GM23338 (cell line): ENCODE data around the gene FCN3. TPM values are rescaled to one million over a fixed set of nuclear protein-coding genes. Genes with fewer than 3 reads are reported as not detected.

Experiments
- ATAC-seq: fragments of 200-7000 bp; cut with Tn5 transposase; 3 replicates; pipeline ENCODE4 v1.9.1; 2020
- DNase-seq: peaks from one replicate; pipeline ENCODE4 v3.0.0-alpha.2; 2015; ENCODE audit warnings: low spot score
- H2AFZ ChIP-seq: fragments of 200-600 bp; sonication (generic); 2 replicates; pipeline ENCODE4 v1.8.0; 2016; ENCODE audit warnings: antibody characterized with exemption, mild to moderate bottlenecking, moderate library complexity
- H3F3A ChIP-seq: fragments of 200-600 bp; sonication (generic); replicated peaks from 2 replicates; pipeline ENCODE4 v1.8.0; 2017; ENCODE audit warnings: antibody characterized with exemption, mixed run types, low read depth
- H3K27ac ChIP-seq: fragments of 200-600 bp; sonication (generic); 2 replicates; pipeline ENCODE4 v1.6.1; 2016; ENCODE audit warnings: low read depth
- H3K27me3 ChIP-seq: fragments of 200-600 bp; sonication (generic); 2 replicates; pipeline ENCODE4 v1.8.0; 2016; ENCODE audit warnings: mild to moderate bottlenecking, mixed run types, moderate library complexity; ENCODE audit not compliant: insufficient read depth
- H3K36me3 ChIP-seq: fragments of 200-600 bp; sonication (generic); 2 replicates; pipeline ENCODE4 v1.8.0; 2016; ENCODE audit warnings: mild to moderate bottlenecking; ENCODE audit not compliant: insufficient read depth
- H3K4me1 ChIP-seq: fragments of 200-600 bp; sonication (generic); 2 replicates; pipeline ENCODE4 v1.8.0; 2016; ENCODE audit warnings: mild to moderate bottlenecking, moderate library complexity; ENCODE audit not compliant: insufficient read depth
- H3K4me2 ChIP-seq: fragments of 200-600 bp; sonication (generic); 2 replicates; pipeline ENCODE4 v1.7.1; 2017; ENCODE audit warnings: mixed run types
- H3K4me3 ChIP-seq: fragments of 200-600 bp; sonication (generic); 2 replicates; pipeline ENCODE4 v1.6.1; 2016; ENCODE audit warnings: mixed run types
- H3K79me2 ChIP-seq: fragments of 200-600 bp; sonication (generic); replicated peaks from 2 replicates; pipeline ENCODE4 v1.8.0; 2017; ENCODE audit warnings: mild to moderate bottlenecking; ENCODE audit not compliant: insufficient read depth
- H3K9me2 ChIP-seq: fragments of 200-600 bp; sonication (generic); 2 replicates; pipeline ENCODE4 v1.8.0; 2017; ENCODE audit not compliant: insufficient read depth
- H4K20me1 ChIP-seq: fragments of 200-600 bp; sonication (generic); replicated peaks from 2 replicates; pipeline ENCODE4 v1.8.0; 2017; ENCODE audit warnings: mild to moderate bottlenecking; ENCODE audit not compliant: insufficient read depth
- H3K27ac Mint-ChIP-seq: 2 replicates; pipeline ENCODE4 v1.8.0; 2020; ENCODE audit warnings: inconsistent platforms, mild to moderate bottlenecking, moderate library complexity, mixed read lengths
- H3K27me3 Mint-ChIP-seq: 3 replicates; pipeline ENCODE4 v1.8.0; 2022; ENCODE audit warnings: low read depth, mild to moderate bottlenecking, moderate library complexity, mixed read lengths, inconsistent platforms; ENCODE audit not compliant: insufficient read depth, poor library complexity
- H3K36me3 Mint-ChIP-seq: 3 replicates; pipeline ENCODE4 v1.8.0; 2021; ENCODE audit warnings: low read depth, mild to moderate bottlenecking, inconsistent platforms, moderate library complexity, mixed read lengths
- H3K4me1 Mint-ChIP-seq: 3 replicates; pipeline ENCODE4 v1.8.0; 2020; ENCODE audit warnings: mild to moderate bottlenecking, inconsistent platforms, mixed read lengths
- H3K4me3 Mint-ChIP-seq: 3 replicates; pipeline ENCODE4 v1.8.0; 2021; ENCODE audit warnings: moderate library complexity, mild to moderate bottlenecking, inconsistent platforms, mixed read lengths
- H3K9me3 Mint-ChIP-seq: 3 replicates; pipeline ENCODE4 v1.8.0; 2020; ENCODE audit warnings: moderate library complexity, mild to moderate bottlenecking, inconsistent platforms, mixed read lengths
- CREB1 ChIP-seq: fragments of 250-450 bp; sonication (Bioruptor Pico); IDR thresholded peaks from 2 replicates; pipeline ENCODE4 v1.5.0; 2020; ENCODE audit warnings: low read depth, mild to moderate bottlenecking, moderate library complexity
- EZH2 ChIP-seq: fragments of 200-600 bp; sonication (generic); IDR thresholded peaks from one replicate; pipeline ENCODE4 v1.8.0; 2017; ENCODE audit warnings: antibody characterized with exemption, mild to moderate bottlenecking, low read depth; ENCODE audit not compliant: unreplicated experiment
- EZH2phosphoT487 ChIP-seq: fragments of 200-600 bp; sonication (generic); IDR thresholded peaks from one replicate; pipeline ENCODE4 v1.8.1; 2018; ENCODE audit warnings: antibody characterized with exemption; ENCODE audit not compliant: unreplicated experiment
- JUNB ChIP-seq: IDR thresholded peaks from one replicate; pipeline ENCODE4 v1.6.1; 2016; ENCODE audit warnings: antibody characterized with exemption; ENCODE audit not compliant: unreplicated experiment
- NANOG ChIP-seq: IDR thresholded peaks from 2 replicates; pipeline ENCODE4 v1.6.1; 2016; ENCODE audit warnings: antibody characterized with exemption, borderline replicate concordance
- POLR2AphosphoS5 ChIP-seq: IDR thresholded peaks from 2 replicates; pipeline ENCODE4 v1.6.1; 2016; ENCODE audit warnings: antibody characterized with exemption, low read depth
- REST ChIP-seq: IDR thresholded peaks from one replicate; pipeline ENCODE4 v1.6.1; 2018; ENCODE audit warnings: antibody characterized with exemption; ENCODE audit not compliant: unreplicated experiment
- STAT1 ChIP-seq: IDR thresholded peaks from one replicate; pipeline ENCODE4 v1.6.1; 2016; ENCODE audit warnings: antibody characterized with exemption; ENCODE audit not compliant: unreplicated experiment
- ZNF114 ChIP-seq: fragments of 250-450 bp; sonication (Bioruptor Pico); IDR thresholded peaks from 2 replicates; pipeline ENCODE4 v1.5.0; 2020; ENCODE audit warnings: mild to moderate bottlenecking, moderate library complexity
- ZNF331 ChIP-seq: fragments of 250-450 bp; sonication (Bioruptor Pico); IDR thresholded peaks from 2 replicates; pipeline ENCODE4 v1.5.0; 2020; ENCODE audit warnings: low read depth, mild to moderate bottlenecking, moderate library complexity
- ZNF462 ChIP-seq: fragments of 250-450 bp; sonication (Bioruptor Pico); IDR thresholded peaks from 2 replicates; pipeline ENCODE4 v1.5.0; 2020; ENCODE audit warnings: mild to moderate bottlenecking, moderate library complexity
- polyA plus RNA-seq: library from polyadenylated mRNA; unstranded; fragments of >200 nt; fragmentation: Nextera tagmentation; extraction: Ambion mirVana; gene quantifications from 2 replicates; pipeline ENCODE4 v1.2.1, GENCODE V29; 2016
- total RNA-seq: library from RNA; depleted of rRNA; stranded (reverse); fragments of >200 nt; shearing (Covaris generic); gene quantifications from 2 replicates; pipeline ENCODE4 v1.2.3, GENCODE V29; 2014
- TF ChIP-seq, protein P1 (sequence below), 2 experiments: fragments of 200-600 bp in 1 of 2; sonication (generic) in 1 of 2; conservative IDR thresholded peaks; 2 replicates each; pipeline versions ENCODE4 v1.5.1 to v1.6.1; 2016 to 2017; ENCODE audit warnings: antibody characterized with exemption in 2 of 2, low read depth in 2 of 2, mild to moderate bottlenecking in 2 of 2, moderate library complexity in 1 of 2
- TF ChIP-seq, protein P2 (sequence below): IDR thresholded peaks from 2 replicates; pipeline ENCODE4 v1.6.1; 2016; ENCODE audit warnings: antibody characterized with exemption

The FCN3 gene
- total and polyA plus RNA-seq, 2 experiments from 2014 or later, result 0.49 TPM; not detected in 1

DNA sequence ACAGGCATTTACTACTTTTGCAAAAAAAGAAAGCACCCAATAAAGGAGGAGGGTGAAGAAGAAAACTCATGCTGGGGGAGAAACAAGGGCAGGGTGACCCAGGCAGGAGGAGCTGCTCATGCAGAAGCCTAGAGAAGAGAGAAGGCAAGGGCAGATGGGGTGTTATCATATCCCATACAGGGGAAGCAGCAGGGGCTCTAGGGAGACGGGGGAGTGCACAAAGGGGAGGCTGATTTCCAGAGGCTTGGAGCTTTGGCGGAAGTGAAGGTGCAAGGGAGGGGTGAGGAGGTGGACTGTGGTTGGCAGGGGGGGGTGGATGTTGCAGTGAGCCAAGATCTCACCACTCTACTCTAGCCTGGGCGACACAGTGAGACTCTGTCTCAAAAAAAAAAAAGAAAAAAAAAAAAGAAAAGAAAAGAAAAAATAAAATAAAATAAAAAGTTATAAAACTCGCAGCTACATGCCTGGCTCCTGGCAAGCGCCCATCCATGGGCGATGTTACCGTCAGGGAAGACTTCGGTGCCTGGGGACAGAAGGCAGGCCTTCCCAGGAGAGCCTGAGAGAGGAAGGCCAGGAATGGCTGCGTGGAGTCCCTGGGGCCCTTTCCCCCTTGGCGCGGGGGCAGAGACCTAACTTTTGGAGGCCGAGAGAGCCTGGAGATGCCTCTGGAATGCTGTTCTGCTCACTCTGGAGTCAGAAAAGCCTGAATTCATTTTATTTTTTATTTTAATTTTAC is 3.3 kb upstream of the FCN3 start:
- no peaks in the 10 kb centered on the region for H3F3A ChIP-seq
- H3K27me3 Mint-ChIP-seq, result peaks cover 8% of the 10 kb centered on the region
- no peaks in the 10 kb centered on the region for H3K36me3 ChIP-seq
- H3K4me3 Mint-ChIP-seq, result no peak overlapping the region
- H3K4me3 ChIP-seq, result no peak overlapping the region
- no peaks in the 10 kb centered on the region for H3K36me3 Mint-ChIP-seq
- peaks cover 7% of the 10 kb centered on the region; the same call in 1 of the 3 replicates for H3K4me1 Mint-ChIP-seq
- H2AFZ ChIP-seq, result no peak overlapping the region
- 0 out of 2 replicates have a peak, but pooled peaks cover 3% of the 10 kb centered on the region for H3K4me1 ChIP-seq
- H3K9me3 Mint-ChIP-seq, result no peaks in the 10 kb centered on the region
- no peaks in the 10 kb centered on the region for H4K20me1 ChIP-seq
- H3K4me2 ChIP-seq, result no peak overlapping the region
- ATAC-seq, result no peak
- H3K9me2 ChIP-seq, result no peaks in the 10 kb centered on the region
- H3K27me3 ChIP-seq, result peaks cover 5% of the 10 kb centered on the region
- no peak for DNase-seq
- no peak for TF ChIP-seq CREB1 (CRISPR knock-in tag)
- no peak for TF ChIP-seq JUNB
- TF ChIP-seq EZH2phosphoT487, result no peak
- TF ChIP-seq EZH2, result no peak
- TF ChIP-seq, protein P1, sequence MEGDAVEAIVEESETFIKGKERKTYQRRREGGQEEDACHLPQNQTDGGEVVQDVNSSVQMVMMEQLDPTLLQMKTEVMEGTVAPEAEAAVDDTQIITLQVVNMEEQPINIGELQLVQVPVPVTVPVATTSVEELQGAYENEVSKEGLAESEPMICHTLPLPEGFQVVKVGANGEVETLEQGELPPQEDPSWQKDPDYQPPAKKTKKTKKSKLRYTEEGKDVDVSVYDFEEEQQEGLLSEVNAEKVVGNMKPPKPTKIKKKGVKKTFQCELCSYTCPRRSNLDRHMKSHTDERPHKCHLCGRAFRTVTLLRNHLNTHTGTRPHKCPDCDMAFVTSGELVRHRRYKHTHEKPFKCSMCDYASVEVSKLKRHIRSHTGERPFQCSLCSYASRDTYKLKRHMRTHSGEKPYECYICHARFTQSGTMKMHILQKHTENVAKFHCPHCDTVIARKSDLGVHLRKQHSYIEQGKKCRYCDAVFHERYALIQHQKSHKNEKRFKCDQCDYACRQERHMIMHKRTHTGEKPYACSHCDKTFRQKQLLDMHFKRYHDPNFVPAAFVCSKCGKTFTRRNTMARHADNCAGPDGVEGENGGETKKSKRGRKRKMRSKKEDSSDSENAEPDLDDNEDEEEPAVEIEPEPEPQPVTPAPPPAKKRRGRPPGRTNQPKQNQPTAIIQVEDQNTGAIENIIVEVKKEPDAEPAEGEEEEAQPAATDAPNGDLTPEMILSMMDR (conservative IDR thresholded peaks at IDR 0.05; ENCODE audit: low read depth in 2 of 2), result no peak
- no peak for TF ChIP-seq ZNF462 (CRISPR knock-in tag)
- TF ChIP-seq ZNF114 (CRISPR knock-in tag), result no peak
- TF ChIP-seq NANOG, result no peak
- TF ChIP-seq, protein P2, sequence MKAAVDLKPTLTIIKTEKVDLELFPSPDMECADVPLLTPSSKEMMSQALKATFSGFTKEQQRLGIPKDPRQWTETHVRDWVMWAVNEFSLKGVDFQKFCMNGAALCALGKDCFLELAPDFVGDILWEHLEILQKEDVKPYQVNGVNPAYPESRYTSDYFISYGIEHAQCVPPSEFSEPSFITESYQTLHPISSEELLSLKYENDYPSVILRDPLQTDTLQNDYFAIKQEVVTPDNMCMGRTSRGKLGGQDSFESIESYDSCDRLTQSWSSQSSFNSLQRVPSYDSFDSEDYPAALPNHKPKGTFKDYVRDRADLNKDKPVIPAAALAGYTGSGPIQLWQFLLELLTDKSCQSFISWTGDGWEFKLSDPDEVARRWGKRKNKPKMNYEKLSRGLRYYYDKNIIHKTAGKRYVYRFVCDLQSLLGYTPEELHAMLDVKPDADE, result no peak
- TF ChIP-seq STAT1, result no peak
- no peak for TF ChIP-seq POLR2AphosphoS5
- no peak for TF ChIP-seq REST
- TF ChIP-seq ZNF331 (CRISPR knock-in tag), result no peak
- H3K27ac Mint-ChIP-seq, result no peak overlapping the region
- H3K79me2 ChIP-seq, result no peaks in the 10 kb centered on the region
- H3K27ac ChIP-seq, result no peak overlapping the region
